Fibroblast of the aortic adventitia (primary cell): Measurements from ENCODE around the gene SCAF1. TPM values are rescaled to one million over a fixed set of nuclear protein-coding genes. Genes with fewer than 3 reads are reported as not detected.

Experiments used
- DNase-seq: peaks from one replicate; pipeline ENCODE4 v3.0.0-alpha.2; 2010; ENCODE audit warnings: low read depth
- H3K4me3 ChIP-seq: 2 replicates; pipeline ENCODE4 v1.5.1; 2011; ENCODE audit warnings: low read depth, mild to moderate bottlenecking, control low read depth, low read length, moderate library complexity
- total RNA-seq: library from RNA; depleted of rRNA; stranded (reverse); fragments of >200 nt; gene quantifications from 2 replicates; pipeline ENCODE4 v1.2.3, GENCODE V29; 2012; ENCODE audit warnings: low replicate concordance
- TF ChIP-seq, protein P1 (sequence below): IDR thresholded peaks from 2 replicates; pipeline ENCODE4 v1.5.1; 2011; ENCODE audit warnings: mild to moderate bottlenecking, low read length, control low read depth, inconsistent platforms; ENCODE audit not compliant: insufficient read depth

Gene SCAF1
- total RNA-seq, 1 donor: 16.9 TPM

DNA sequence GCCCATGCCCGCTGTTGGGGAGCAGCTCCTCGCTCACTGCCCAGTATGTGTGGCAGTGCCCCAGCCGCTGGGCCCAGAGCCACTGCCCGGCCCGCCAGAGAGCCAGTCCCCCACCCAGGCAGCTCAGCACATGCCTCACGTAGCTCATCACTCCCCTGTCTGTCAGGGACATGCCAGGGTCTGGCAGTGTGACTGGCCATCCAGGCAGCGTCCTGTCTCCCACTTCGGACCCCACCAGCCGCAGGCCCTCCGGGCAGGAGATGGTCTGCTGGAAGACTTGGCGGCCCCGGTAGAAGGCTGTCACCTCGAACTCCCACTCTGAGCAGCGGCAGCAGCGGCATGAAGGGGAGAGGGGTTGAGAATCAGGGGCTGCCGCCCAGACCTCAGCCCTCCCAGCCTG is 20.0 kb downstream of the SCAF1 start:
- TF ChIP-seq, protein P1, sequence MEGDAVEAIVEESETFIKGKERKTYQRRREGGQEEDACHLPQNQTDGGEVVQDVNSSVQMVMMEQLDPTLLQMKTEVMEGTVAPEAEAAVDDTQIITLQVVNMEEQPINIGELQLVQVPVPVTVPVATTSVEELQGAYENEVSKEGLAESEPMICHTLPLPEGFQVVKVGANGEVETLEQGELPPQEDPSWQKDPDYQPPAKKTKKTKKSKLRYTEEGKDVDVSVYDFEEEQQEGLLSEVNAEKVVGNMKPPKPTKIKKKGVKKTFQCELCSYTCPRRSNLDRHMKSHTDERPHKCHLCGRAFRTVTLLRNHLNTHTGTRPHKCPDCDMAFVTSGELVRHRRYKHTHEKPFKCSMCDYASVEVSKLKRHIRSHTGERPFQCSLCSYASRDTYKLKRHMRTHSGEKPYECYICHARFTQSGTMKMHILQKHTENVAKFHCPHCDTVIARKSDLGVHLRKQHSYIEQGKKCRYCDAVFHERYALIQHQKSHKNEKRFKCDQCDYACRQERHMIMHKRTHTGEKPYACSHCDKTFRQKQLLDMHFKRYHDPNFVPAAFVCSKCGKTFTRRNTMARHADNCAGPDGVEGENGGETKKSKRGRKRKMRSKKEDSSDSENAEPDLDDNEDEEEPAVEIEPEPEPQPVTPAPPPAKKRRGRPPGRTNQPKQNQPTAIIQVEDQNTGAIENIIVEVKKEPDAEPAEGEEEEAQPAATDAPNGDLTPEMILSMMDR: no peak

DNA sequence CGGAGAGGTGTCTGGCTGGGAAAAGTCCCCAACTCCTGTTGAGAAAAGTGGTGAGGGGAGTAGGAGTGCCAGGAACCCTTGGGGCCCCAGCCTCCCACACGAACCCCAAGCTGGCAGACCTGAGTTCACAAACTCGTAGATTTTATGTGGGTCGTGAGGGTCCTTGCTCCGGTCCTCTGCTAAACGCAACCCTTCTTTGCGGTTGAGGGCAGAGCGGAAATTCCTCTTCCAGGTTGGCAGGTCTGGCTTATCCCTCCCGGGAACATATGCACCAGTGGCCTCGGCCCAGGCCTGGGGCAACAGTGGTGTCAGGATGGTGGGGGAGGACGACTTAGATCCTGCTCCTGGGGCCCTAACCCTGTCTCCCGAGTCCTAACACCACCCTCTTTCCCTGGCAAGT is 21.2 kb downstream of the SCAF1 start:
- TF ChIP-seq, protein P1: no peak
- DNase-seq: no peak

More for the DNA sequence above, 20.0 kb downstream of the SCAF1 start:
- no peak for DNase-seq
- no peak overlapping the region for H3K4me3 ChIP-seq

DNA sequence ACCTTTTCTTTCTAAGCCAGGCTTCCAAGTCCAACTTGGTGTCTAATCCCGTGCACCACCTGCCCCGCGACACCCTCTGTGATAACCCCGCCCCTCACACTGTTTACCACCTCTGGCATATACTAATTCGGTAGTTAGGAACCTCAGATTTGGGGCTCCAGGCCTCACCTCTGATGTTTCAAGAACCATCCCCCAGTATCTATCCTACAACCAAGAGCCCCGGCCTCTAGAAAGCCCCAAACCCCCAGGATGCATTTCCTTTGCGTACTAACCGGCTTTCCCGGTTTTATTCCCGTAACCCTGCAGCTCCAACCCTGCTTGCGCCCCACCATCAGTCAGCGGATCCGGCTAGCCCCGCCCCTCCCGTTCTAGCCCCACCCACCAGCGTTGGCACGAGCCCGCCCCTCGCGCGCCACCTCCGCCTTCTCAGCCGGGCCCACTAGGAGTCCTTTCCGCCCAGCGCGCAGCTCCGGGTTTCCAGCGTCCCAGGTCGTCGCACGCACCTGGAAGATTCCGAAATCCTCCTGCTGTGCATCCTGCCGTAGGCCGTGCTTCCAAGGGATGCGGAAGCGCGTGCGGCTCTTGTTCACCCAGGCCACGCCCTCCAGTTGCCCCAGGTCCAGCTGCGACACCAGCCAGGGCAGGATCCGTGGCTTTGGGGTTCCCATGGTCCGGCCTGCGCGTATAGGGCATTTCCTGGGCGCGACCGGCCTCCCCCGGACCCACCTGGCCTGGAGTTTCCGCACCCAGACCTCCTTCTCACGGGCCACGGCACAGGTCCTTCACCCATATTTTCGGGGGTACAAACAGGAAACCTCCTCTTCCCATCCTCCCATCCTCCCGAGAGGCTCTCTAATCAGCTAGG is 22.4 kb downstream of the SCAF1 start:
- H3K4me3 ChIP-seq: peak overlapping the region; percentile 98
- TF ChIP-seq, protein P1: peak; percentile 36
- peak; percentile 65 for DNase-seq

More for the DNA sequence above, 21.2 kb downstream of the SCAF1 start:
- H3K4me3 ChIP-seq: no peak overlapping the region

DNA sequence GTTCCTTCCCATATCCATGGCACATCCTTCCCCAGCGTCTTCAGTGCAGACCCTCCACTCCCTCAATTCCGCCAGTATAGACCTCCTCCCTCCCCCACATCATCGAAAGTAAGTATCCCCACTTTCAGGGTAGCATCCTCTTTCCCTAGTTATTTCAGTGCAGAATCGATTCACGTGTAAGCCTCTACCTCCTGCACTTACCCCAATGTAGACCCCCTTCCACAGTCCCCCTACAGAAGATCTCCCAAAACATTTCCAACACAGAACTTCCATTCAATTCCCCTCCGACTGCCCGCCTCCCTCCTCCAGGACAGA is 23.0 kb downstream of the SCAF1 start:
- H3K4me3 ChIP-seq: peak overlapping the region; percentile 98
- no peak for DNase-seq
- TF ChIP-seq, protein P1: no peak

DNA sequence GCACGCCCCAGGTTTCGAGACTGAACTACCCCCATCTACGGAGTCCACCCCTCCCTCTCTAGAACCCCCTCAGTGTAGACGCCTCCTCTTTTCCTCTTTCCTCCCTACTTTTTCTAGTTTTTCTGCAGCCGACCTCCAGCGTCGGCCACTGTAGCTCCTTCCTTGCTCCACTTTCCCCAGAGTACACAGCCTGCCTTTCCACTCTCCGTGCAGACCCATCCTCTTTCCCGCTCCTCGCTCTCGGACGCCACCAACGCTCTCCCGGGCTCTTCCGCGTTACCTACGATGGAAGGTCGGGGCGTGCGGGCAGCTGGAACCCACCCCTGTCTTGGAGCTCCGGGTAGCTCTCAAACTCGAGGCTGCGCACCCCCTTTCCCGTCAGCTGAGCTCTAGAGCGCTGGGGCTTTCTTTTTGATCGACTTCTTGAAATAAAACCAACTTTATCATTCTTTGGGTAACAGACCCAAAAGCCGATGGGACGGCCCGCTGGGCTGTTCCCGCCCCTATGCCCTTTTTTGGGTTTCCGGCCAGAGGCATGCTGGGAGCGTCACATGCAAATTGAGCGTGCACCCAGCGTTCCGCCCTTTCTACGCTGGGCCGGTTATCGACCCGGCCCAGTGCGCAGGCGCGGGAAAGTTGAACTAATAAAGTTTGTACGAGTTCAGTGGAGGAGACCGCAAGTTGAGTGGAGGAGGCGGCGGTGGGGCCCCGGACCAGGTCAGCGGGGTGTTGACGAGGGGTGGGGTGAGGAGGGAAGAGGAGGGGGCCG is 23.5 kb downstream of the SCAF1 start, which contains the start of the genes BCL2L12 and IRF3:
Gene BCL2L12, plus strand, starts transcription at position 583 of the 769 bp plus-strand sequence. CDS start 760 bp downstream, outside the sequence.
Gene IRF3, minus strand, starts transcription at position 507 of the 769 bp plus-strand sequence. CDS start 1,019 bp downstream, outside the sequence.
- peak; percentile 97 for DNase-seq
- TF ChIP-seq, protein P1: no peak
- H3K4me3 ChIP-seq: peak within 1 kb of the TSS; percentile 98

DNA sequence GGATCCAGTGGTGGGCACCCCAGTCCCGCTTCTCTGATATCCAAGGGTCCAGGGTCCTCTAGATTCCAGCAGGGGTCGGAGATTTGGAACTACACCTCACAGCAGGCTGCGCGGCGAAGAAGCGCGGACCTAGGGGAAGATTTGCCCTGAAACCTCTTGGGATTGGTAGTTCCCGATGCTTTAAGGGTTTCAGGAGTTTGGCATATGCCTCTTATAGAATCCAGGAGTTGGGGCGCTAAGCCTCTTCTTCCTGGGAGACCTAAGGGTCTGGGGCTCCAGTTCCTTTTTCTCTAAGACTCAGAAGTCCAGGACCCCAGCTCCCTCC is 24.1 kb downstream of the SCAF1 start:
- no peak for DNase-seq
- H3K4me3 ChIP-seq: peak overlapping the region; percentile 77
- TF ChIP-seq, protein P1: no peak
